K562 (cell line): ENCODE measurements around the gene TENM3. TPM values are rescaled to one million over a fixed set of nuclear protein-coding genes. Genes with fewer than 3 reads are reported as not detected.

Experiments
- ATAC-seq: fragments of 200-7000 bp; cut with Tn5 transposase; 3 replicates; pipeline ENCODE4 v1.9.1; 2020; ENCODE audit warnings: moderate library complexity
- BruUV-seq: library from RNA; stranded (reverse); fragments of 400-500 nt; replicated peaks from 2 replicates; lab custom pipeline; 2021; lab: Mats Ljungman, UMichigan
- CTCF ChIA-PET: fragments of 300-600 bp; formaldehyde crosslinking; extraction: SDS; loops from one replicate; lab custom pipeline; 2021; ENCODE audit warnings: low intra/inter-chr PET ratio; lab: Yijun Ruan, JAX
- POLR2A ChIA-PET: fragments of 300-600, 350-650 bp; sonication (Branson Sonifier 250); formaldehyde crosslinking; extraction: SDS; loops from one replicate; lab custom pipeline; 2021; ENCODE audit warnings: antibody characterized with exemption, inconsistent platforms; lab: Yijun Ruan, JAX
- DNase-seq, 4 experiments: peaks; one replicate each; pipeline versions ENCODE4 v3.0.0 to v3.0.0-alpha.2; 2011 to 2018; ENCODE audit warnings: low spot score in 3 of 4, mixed read lengths in 3 of 4; ENCODE audit errors: extremely low read depth in 1 of 4
- FAIRE-seq: peaks from 2 replicates; lab custom pipeline; 2011; peaks lifted over from hg19 to GRCh38; lab: Jason Lieb, UNC
- H2AFZ ChIP-seq: 2 replicates; pipeline ENCODE4 v1.6.0; 2011; ENCODE audit warnings: low read depth, low read length, control low read depth, inconsistent platforms
- H3K27ac ChIP-seq: fragments of 200-600 bp; 3 replicates; pipeline ENCODE4 v1.8.0; 2011; ENCODE audit warnings: low read depth, mild to moderate bottlenecking, control low read depth, inconsistent platforms, low read length, moderate library complexity, mixed read lengths; ENCODE audit errors: extremely low read depth
- H3K27me3 ChIP-seq, 2 experiments: fragments of 300-600 bp in 1 of 2; 2 replicates in 1 of 2; 3 replicates in 1 of 2; pipeline versions ENCODE4 v1.6.0 to v1.8.0; 2011; ENCODE audit warnings: inconsistent platforms in 2 of 2, low read length in 2 of 2, mild to moderate bottlenecking in 1 of 2, mixed read lengths in 1 of 2, moderate library complexity in 1 of 2; ENCODE audit not compliant: control insufficient read depth in 2 of 2, insufficient read depth in 2 of 2
- H3K36me3 ChIP-seq: fragments of 300-600 bp; 3 replicates; pipeline ENCODE4 v1.8.0; 2011; ENCODE audit warnings: mild to moderate bottlenecking, low read length, inconsistent platforms; ENCODE audit not compliant: control insufficient read depth, insufficient read depth
- H3K4me1 ChIP-seq, 2 experiments: fragments of 200-600 bp in 1 of 2; replicated peaks in 1 of 2; 2 replicates in 1 of 2; 3 replicates in 1 of 2; pipeline versions ENCODE4 v1.5.1 to v1.8.0; 2011; ENCODE audit warnings: inconsistent platforms in 2 of 2, low read length in 2 of 2, mild to moderate bottlenecking in 1 of 2, mixed read lengths in 1 of 2, moderate library complexity in 1 of 2; ENCODE audit not compliant: control insufficient read depth in 2 of 2, insufficient read depth in 2 of 2
- H3K4me2 ChIP-seq: 2 replicates; pipeline ENCODE4 v1.6.1; 2011; ENCODE audit warnings: low read length, control low read depth, inconsistent platforms, mixed read lengths; ENCODE audit not compliant: insufficient read depth
- H3K4me3 ChIP-seq: fragments of 200-600 bp; sonication (generic), shearing (Covaris generic); 2 replicates; pipeline ENCODE4 v1.5.1; 2016; ENCODE audit warnings: control low read depth, inconsistent platforms
- H3K79me2 ChIP-seq: fragments of 200-600 bp; 3 replicates; pipeline ENCODE4 v1.8.0; 2011; ENCODE audit warnings: low read length, inconsistent platforms; ENCODE audit not compliant: control insufficient read depth, insufficient read depth
- H3K9ac ChIP-seq, 2 experiments: 2 replicates each; pipeline versions ENCODE4 v1.6.0 to v1.6.1; 2011; ENCODE audit warnings: low read depth in 2 of 2, low read length in 2 of 2, control low read depth in 1 of 2, inconsistent platforms in 1 of 2, mild to moderate bottlenecking in 1 of 2, mixed read lengths in 1 of 2; ENCODE audit not compliant: insufficient read depth in 1 of 2
- H3K9me1 ChIP-seq: one replicate; pipeline ENCODE4 v1.6.0; 2011; ENCODE audit warnings: inconsistent platforms, mild to moderate bottlenecking, low read length, moderate library complexity; ENCODE audit not compliant: control insufficient read depth, insufficient read depth
- H3K9me3 ChIP-seq: replicated peaks from 2 replicates; pipeline ENCODE4 v1.5.1; 2011; ENCODE audit warnings: low read depth, low read length, inconsistent platforms; ENCODE audit not compliant: control insufficient read depth, insufficient read depth
- H4K20me1 ChIP-seq: replicated peaks from 2 replicates; pipeline ENCODE4 v1.6.1; 2011; ENCODE audit warnings: low read length, inconsistent platforms, mixed read lengths; ENCODE audit not compliant: control insufficient read depth, insufficient read depth
- ELK1 ChIP-seq: sonication (generic); formaldehyde crosslinking; IDR thresholded peaks from 2 replicates; pipeline ENCODE4 v1.8.1; 2022; ENCODE audit warnings: missing genetic modification reagents
- FOXJ2 ChIP-seq: fragments of 200-800 bp; sonication (Bioruptor generic); IDR thresholded peaks from 2 replicates; pipeline ENCODE4 v1.6.1; 2016; ENCODE audit warnings: missing genetic modification characterization, missing compliant biosample characterization
- GATAD2B ChIP-seq: fragments of 450-650 bp; IDR thresholded peaks from 2 replicates; pipeline ENCODE4 v1.6.1; 2017; ENCODE audit warnings: mild to moderate bottlenecking, borderline replicate concordance
- NELFE ChIP-seq: IDR thresholded peaks from 2 replicates; pipeline ENCODE4 v1.6.1; 2011; ENCODE audit warnings: mild to moderate bottlenecking; ENCODE audit not compliant: insufficient read depth, insufficient read length
- TAF15 ChIP-seq: fragments of 200-400 bp; formaldehyde crosslinking; IDR thresholded peaks from 2 replicates; pipeline ENCODE4 v1.6.1; 2017; ENCODE audit warnings: mild to moderate bottlenecking, low read depth, low read length, moderate library complexity
- USF1 ChIP-seq: sonication (generic); formaldehyde crosslinking; IDR thresholded peaks from 2 replicates; pipeline ENCODE4 v1.9.0; 2022; ENCODE audit warnings: mild to moderate bottlenecking, missing genetic modification reagents
- WHSC1 ChIP-seq: IDR thresholded peaks from one replicate; pipeline ENCODE4 v1.6.1; 2012; ENCODE audit warnings: low read length, control low read depth, inconsistent platforms
- ZNF239 ChIP-seq: fragments of 250-450 bp; sonication (Bioruptor Pico); IDR thresholded peaks from 2 replicates; pipeline ENCODE4 v1.4.0; 2020; ENCODE audit warnings: mild to moderate bottlenecking
- ZNF507 ChIP-seq: conservative IDR thresholded peaks from 2 replicates; pipeline ENCODE4 v1.6.1; 2017; ENCODE audit warnings: missing genetic modification characterization, missing compliant biosample characterization
- ZNF79 ChIP-seq: fragments of 250-450 bp; sonication (Bioruptor Pico); IDR thresholded peaks from 2 replicates; pipeline ENCODE4 v1.4.0; 2020; ENCODE audit warnings: low read depth, mild to moderate bottlenecking, moderate library complexity
- WGBS: fragments of 100-300 bp; shearing (Covaris generic); methylation state at CpG from one replicate; pipeline ENCODE4 v1.1.6; 2016; ENCODE audit warnings: low coverage, mixed read lengths; ENCODE audit not compliant: insufficient coverage; ENCODE audit errors: missing lambda C conversion rate; 5-methylcytosine and 5-hydroxymethylcytosine counted together
- in situ Hi-C: fragments of 300-500 bp; cut with MboI; formaldehyde crosslinking; loops from 4 replicates; pipeline ENCODE4 v1.15.0; 2018; ENCODE audit warnings: inconsistent platforms, mixed read lengths
- intact Hi-C: fragments of 100-400 bp; cut with micrococcal nuclease; formaldehyde crosslinking; loops from 2 replicates; pipeline ENCODE4 v1.14.2; 2022
- polyA plus RNA-seq, 8 experiments: library from polyadenylated mRNA; depleted of rRNA in 4 of 8; stranded (reverse) in 5 of 8; unstranded in 3 of 8; fragments of >200 nt; fragmentation: Nextera tagmentation in 2 of 8; fragmentation: Illumina TruSeq in 1 of 8; extraction: Ambion mirVana in 2 of 8; extraction: Trizol in 1 of 8; gene quantifications; 2 replicates each; pipeline versions ENCODE4 v1.2.1 to v1.2.3, GENCODE V29; 2011 to 2014; ENCODE audit warnings: inconsistent platforms in 1 of 8, missing spikeins in 1 of 8
- total RNA-seq, 7 experiments: library from RNA; depleted of rRNA in 6 of 7; stranded (reverse); fragments of >200 nt in 6 of 7; fragmentation: Illumina TruSeq in 2 of 7; extraction: Trizol in 2 of 7; gene quantifications; 2 replicates each; pipeline versions ENCODE4 v1.2.1 to v1.2.3, GENCODE V29; 2011 to 2021; ENCODE audit warnings: low replicate concordance in 1 of 7

Gene TENM3
- total and polyA plus RNA-seq, 9 of the 15 experiments (the other 6 are each of a cell fraction or from before 2014, with no cell fraction given), result 0.01 to 0.02 TPM; not detected in 7

- BruUV-seq, result no TSS peak
- Histone ChIP-seq H3K27ac (no peak overlapping the region), H3K36me3 (no peaks in the 10 kb centered on the region), H3K4me2 (no peak overlapping the region), H2AFZ (no peak overlapping the region), H3K9me1 (no peaks in the 10 kb centered on the region), H3K9ac (no peak overlapping the region), H3K79me2 (no peaks in the 10 kb centered on the region), H4K20me1 (no peaks in the 10 kb centered on the region), H3K9me3 (no peaks in the 10 kb centered on the region), H3K27me3 (peaks cover 0 to 4% of the 10 kb centered on the region in 2 experiments; a peak in 1 of 5 replicates), H3K4me1 (no peaks in the 10 kb centered on the region), H3K4me3 (no peak overlapping the region)
- CTCF ChIA-PET, result no interaction called here
- intact Hi-C loops, result no loop called here
- ATAC-seq, result no peak
- FAIRE-seq, result no peak
- POLR2A ChIA-PET, result no interaction called here
- WGBS, result under 1% methylated on average over 7 of the region's 7 CpGs
- DNase-seq, result no peak
- no peak for TF ChIP-seq GATAD2B
- no peak for TF ChIP-seq NELFE
- no peak for TF ChIP-seq ELK1 (CRISPR knock-in tag)
- TF ChIP-seq USF1 (CRISPR knock-in tag), result no peak
- TF ChIP-seq WHSC1, result no peak
- no peak for TF ChIP-seq ZNF239 (CRISPR knock-in tag)
- TF ChIP-seq TAF15, result no peak
- TF ChIP-seq ZNF79 (CRISPR knock-in tag), result no peak
- no peak for TF ChIP-seq ZNF507 (tag)
- TF ChIP-seq FOXJ2, result no peak
- in situ Hi-C loops, result no loop called here
These were observed 14.1 kb upstream of the TENM3 start for GRCh38 chr4:182228991-182229577.
